Liver (tissue), 3 donors: Measurements from ENCODE around the gene OR2AE1.

ENCODE experiments used
- JUND ChIP-seq, 2 donors: IDR thresholded peaks; 2 replicates each; pipeline ENCODE4 v1.6.1; 2016; ENCODE audit warnings: antibody characterized with exemption in 2 of 2
- RAD21 ChIP-seq, 2 donors: IDR thresholded peaks; 2 replicates each; pipeline ENCODE4 v1.6.1; 2016; ENCODE audit warnings: antibody characterized with exemption in 2 of 2, mild to moderate bottlenecking in 2 of 2
- REST ChIP-seq: IDR thresholded peaks from 2 replicates; pipeline ENCODE4 v1.6.1; 2016; ENCODE audit warnings: antibody characterized with exemption, mild to moderate bottlenecking
- TAF1 ChIP-seq: conservative IDR thresholded peaks from 2 replicates; pipeline ENCODE4 v1.6.1; 2016; ENCODE audit warnings: antibody characterized with exemption, mild to moderate bottlenecking
- YY1 ChIP-seq: IDR thresholded peaks from 2 replicates; pipeline ENCODE4 v1.6.1; 2016; ENCODE audit warnings: antibody characterized with exemption, mild to moderate bottlenecking
- ZBTB33 ChIP-seq: IDR thresholded peaks from 2 replicates; pipeline ENCODE4 v1.6.1; 2016; ENCODE audit warnings: antibody characterized with exemption
- TF ChIP-seq, protein P1 (sequence below): fragments of 150-350 bp; IDR thresholded peaks from 2 replicates; pipeline ENCODE4 v1.5.1; 2017; ENCODE audit warnings: improper control_type of control experiment, low read depth, low read length; ENCODE audit not compliant: missing input control
- donor health status: healthy.
- donor health status: healthy.

- TF ChIP-seq, protein P1, sequence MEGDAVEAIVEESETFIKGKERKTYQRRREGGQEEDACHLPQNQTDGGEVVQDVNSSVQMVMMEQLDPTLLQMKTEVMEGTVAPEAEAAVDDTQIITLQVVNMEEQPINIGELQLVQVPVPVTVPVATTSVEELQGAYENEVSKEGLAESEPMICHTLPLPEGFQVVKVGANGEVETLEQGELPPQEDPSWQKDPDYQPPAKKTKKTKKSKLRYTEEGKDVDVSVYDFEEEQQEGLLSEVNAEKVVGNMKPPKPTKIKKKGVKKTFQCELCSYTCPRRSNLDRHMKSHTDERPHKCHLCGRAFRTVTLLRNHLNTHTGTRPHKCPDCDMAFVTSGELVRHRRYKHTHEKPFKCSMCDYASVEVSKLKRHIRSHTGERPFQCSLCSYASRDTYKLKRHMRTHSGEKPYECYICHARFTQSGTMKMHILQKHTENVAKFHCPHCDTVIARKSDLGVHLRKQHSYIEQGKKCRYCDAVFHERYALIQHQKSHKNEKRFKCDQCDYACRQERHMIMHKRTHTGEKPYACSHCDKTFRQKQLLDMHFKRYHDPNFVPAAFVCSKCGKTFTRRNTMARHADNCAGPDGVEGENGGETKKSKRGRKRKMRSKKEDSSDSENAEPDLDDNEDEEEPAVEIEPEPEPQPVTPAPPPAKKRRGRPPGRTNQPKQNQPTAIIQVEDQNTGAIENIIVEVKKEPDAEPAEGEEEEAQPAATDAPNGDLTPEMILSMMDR = no peak
- TF ChIP-seq REST (no peak), RAD21 (IDR thresholded peaks at IDR 0.05) (no peak), TAF1 (no peak), YY1 (no peak), ZBTB33 (no peak), JUND (IDR thresholded peaks at IDR 0.05) (no peak)
These were observed 43.5 kb downstream of the OR2AE1 start for GRCh38 chr7:99833289-99833877.
